Lower leg skin (tissue), 3 donors: ENCODE data around the gene ANKRD6.

Experiments used
- POLR2A ChIP-seq, 2 donors: fragments of 450-650 bp; IDR thresholded peaks; one replicate each; pipeline ENCODE4 v1.6.1; 2016 to 2017; ENCODE audit warnings: antibody characterized with exemption in 2 of 2, mild to moderate bottlenecking in 1 of 2, moderate library complexity in 1 of 2
- TF ChIP-seq, protein P1 (sequence below), 3 donors: fragments of 450-650 bp; IDR thresholded peaks; one replicate each; pipeline ENCODE4 v1.5.1; 2016; ENCODE audit warnings: antibody characterized with exemption in 3 of 3, mild to moderate bottlenecking in 3 of 3, moderate library complexity in 2 of 3

DNA sequence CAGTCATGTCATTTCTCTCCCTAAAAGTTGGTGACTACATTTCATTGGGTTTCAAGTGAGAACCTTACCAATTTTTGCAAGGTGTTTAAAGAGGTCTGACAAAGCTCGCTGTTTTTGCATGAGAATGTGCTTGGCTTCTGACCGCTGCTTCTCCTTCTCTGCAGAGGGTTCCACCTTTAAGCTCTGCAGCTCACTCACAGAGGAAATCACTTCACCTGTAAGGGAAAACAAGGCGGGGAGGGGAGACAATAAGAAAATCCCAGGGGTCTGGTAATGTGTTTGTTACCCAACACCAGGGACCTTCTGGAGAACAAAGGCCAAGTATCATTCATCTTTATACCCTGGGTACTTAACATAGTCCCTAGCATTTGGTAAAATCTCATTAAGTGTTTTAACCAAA is 245.6 kb downstream of the ANKRD6 start:
- TF ChIP-seq, protein P1, sequence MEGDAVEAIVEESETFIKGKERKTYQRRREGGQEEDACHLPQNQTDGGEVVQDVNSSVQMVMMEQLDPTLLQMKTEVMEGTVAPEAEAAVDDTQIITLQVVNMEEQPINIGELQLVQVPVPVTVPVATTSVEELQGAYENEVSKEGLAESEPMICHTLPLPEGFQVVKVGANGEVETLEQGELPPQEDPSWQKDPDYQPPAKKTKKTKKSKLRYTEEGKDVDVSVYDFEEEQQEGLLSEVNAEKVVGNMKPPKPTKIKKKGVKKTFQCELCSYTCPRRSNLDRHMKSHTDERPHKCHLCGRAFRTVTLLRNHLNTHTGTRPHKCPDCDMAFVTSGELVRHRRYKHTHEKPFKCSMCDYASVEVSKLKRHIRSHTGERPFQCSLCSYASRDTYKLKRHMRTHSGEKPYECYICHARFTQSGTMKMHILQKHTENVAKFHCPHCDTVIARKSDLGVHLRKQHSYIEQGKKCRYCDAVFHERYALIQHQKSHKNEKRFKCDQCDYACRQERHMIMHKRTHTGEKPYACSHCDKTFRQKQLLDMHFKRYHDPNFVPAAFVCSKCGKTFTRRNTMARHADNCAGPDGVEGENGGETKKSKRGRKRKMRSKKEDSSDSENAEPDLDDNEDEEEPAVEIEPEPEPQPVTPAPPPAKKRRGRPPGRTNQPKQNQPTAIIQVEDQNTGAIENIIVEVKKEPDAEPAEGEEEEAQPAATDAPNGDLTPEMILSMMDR (IDR thresholded peaks at IDR 0.05) = no peak
- no peak for TF ChIP-seq POLR2A (IDR thresholded peaks at IDR 0.05)
